CD4-positive, alpha-beta T cell (primary cell): Measurements from ENCODE around the gene NFKBIL1. TPM values are rescaled to one million over a fixed set of nuclear protein-coding genes. Genes with fewer than 3 reads are reported as not detected.

Experiments used
- ATAC-seq: fragments of 200-7000 bp; cut with Tn5 transposase; one replicate; pipeline ENCODE4 v1.10.0; 2022; ENCODE audit warnings: mild to moderate bottlenecking; ENCODE audit not compliant: poor library complexity
- CTCF ChIA-PET: fragments of 350-600 bp; sonication (Branson Sonifier 250); formaldehyde crosslinking; loops from one replicate; lab custom pipeline; 2021; ENCODE audit warnings: antibody characterized with exemption, inconsistent platforms; lab: Charles Lee
- POLR2A ChIA-PET: fragments of 350-600 bp; sonication (Branson Sonifier 250); formaldehyde crosslinking; loops from one replicate; lab custom pipeline; 2021; ENCODE audit warnings: antibody characterized with exemption, inconsistent platforms; lab: Charles Lee
- DNase-seq, 14 experiments: peaks; one replicate each; pipeline ENCODE4 v3.0.0-alpha.2; 2013 to 2020; ENCODE audit warnings: mixed read lengths in 2 of 14
- H3K27ac ChIP-seq, 2 donors: one replicate each; pipeline versions ENCODE4 v1.5.1 to v1.7.0; 2013; ENCODE audit warnings: low read length in 2 of 2, low read depth in 1 of 2, mild to moderate bottlenecking in 1 of 2
- H3K27me3 ChIP-seq, 2 experiments: 1 replicate in 1 of 2; 2 replicates in 1 of 2; pipeline versions ENCODE4 v1.6.1 to v1.7.0; 2013; ENCODE audit warnings: low read length in 2 of 2, control low read depth in 1 of 2, mild to moderate bottlenecking in 1 of 2, moderate library complexity in 1 of 2; ENCODE audit not compliant: insufficient read depth in 2 of 2, control insufficient read depth in 1 of 2
- H3K36me3 ChIP-seq: one replicate; pipeline ENCODE4 v1.6.1; 2013; ENCODE audit warnings: low read length, control low read depth; ENCODE audit not compliant: insufficient read depth
- H3K4me1 ChIP-seq: one replicate; pipeline ENCODE4 v1.6.1; 2013; ENCODE audit warnings: low read length, control low read depth; ENCODE audit not compliant: insufficient read depth
- H3K4me3 ChIP-seq: one replicate; pipeline ENCODE4 v1.5.1; 2013; ENCODE audit warnings: mild to moderate bottlenecking, low read length, moderate library complexity
- H3K9me3 ChIP-seq, 2 experiments: 1 replicate in 1 of 2; 2 replicates in 1 of 2; pipeline versions ENCODE4 v1.6.1 to v1.7.0; 2013; ENCODE audit warnings: low read length in 2 of 2, mild to moderate bottlenecking in 2 of 2, control low read depth in 1 of 2, moderate library complexity in 1 of 2; ENCODE audit not compliant: control insufficient read depth in 1 of 2, insufficient read depth in 1 of 2
- H3K27ac Mint-ChIP-seq: one replicate; pipeline ENCODE4 v1.8.0; 2020; ENCODE audit warnings: mixed read lengths
- H3K27me3 Mint-ChIP-seq: one replicate; pipeline ENCODE4 v1.8.0; 2021; ENCODE audit warnings: mixed read lengths
- H3K36me3 Mint-ChIP-seq: one replicate; pipeline ENCODE4 v1.8.0; 2021; ENCODE audit warnings: low read depth, mixed read lengths
- H3K4me1 Mint-ChIP-seq: one replicate; pipeline ENCODE4 v1.8.0; 2021; ENCODE audit warnings: low read depth, mixed read lengths
- H3K4me3 Mint-ChIP-seq: one replicate; pipeline ENCODE4 v1.8.0; 2020; ENCODE audit warnings: mild to moderate bottlenecking, mixed read lengths
- H3K9me3 Mint-ChIP-seq: one replicate; pipeline ENCODE4 v1.8.0; 2020; ENCODE audit warnings: mixed read lengths
- CTCF ChIP-seq: fragments of 200-600 bp; IDR thresholded peaks from one replicate; pipeline ENCODE4 v1.8.0; 2022; ENCODE audit warnings: antibody characterized with exemption, mild to moderate bottlenecking
- intact Hi-C, 2 experiments: fragments of 100-400 bp; cut with DNase I in 1 of 2; cut with micrococcal nuclease in 1 of 2; formaldehyde crosslinking; loops; one replicate each; pipeline versions ENCODE4 v1.15.1 to v1.9.0; 2023 to 2025; cut with DNase I, micrococcal nuclease
- total RNA-seq, 174 experiments: library from RNA in 2 of 174; stranded (reverse) in 2 of 174; gene quantifications; one replicate each; pipeline ENCODE4 v1.2.3 and lab custom pipeline; 2021 to 2026

The NFKBIL1 gene
- total RNA-seq, 2 experiments from 2014 or later, result 7.6 to 9.3 TPM

GRCh38 chr6:31580807-31581433 lies 33.5 kb downstream of the NFKBIL1 start:
- Mint-ChIP-seq H3K4me1 (peaks cover 84% of the 10 kb centered on the region), H3K27ac (peak overlapping the region; percentile 85), H3K9me3 (no peaks in the 10 kb centered on the region), H3K4me3 (peak overlapping the region; percentile 97), H3K36me3 (peaks cover 64% of the 10 kb centered on the region), H3K27me3 (no peaks in the 10 kb centered on the region)
- POLR2A ChIA-PET, result interaction anchor here (1.2 to 34.9 kb wide), 16 partner anchors 5 to 1616 kb away, joined by 3 to 1160 read pairs (median 10); partner anchors contain the start of genes ATP6V1G2, BAG6, CSNK2B and DDX39B
- DNase-seq, result peak; percentile 77 to 93 (median 90)
- H3K27me3 ChIP-seq, result no peaks in the 10 kb centered on the region
- H3K4me1 ChIP-seq, result peaks cover 82% of the 10 kb centered on the region
- intact Hi-C loops, result loop anchor here (1.0 to 10.0 kb wide), 6 partner anchors 9 to 254 kb away; partner anchors contain the start of genes NFKBIL1 (in 2 of the 2) and LTA (in 1 of the 2)
- CTCF ChIA-PET, result interaction anchor here (0.6 to 16.9 kb wide), 16 partner anchors 8 to 307 kb away, joined by 3 to 353 read pairs (median 7); partner anchors contain the start of genes ATP6V1G2, DDX39B, LTA and NCR3
- H3K4me3 ChIP-seq, result peak overlapping the region; percentile 97
- ATAC-seq, result peak; percentile 66
- H3K9me3 ChIP-seq, result no peaks in the 10 kb centered on the region
- TF ChIP-seq CTCF, result peak; percentile 98
- H3K36me3 ChIP-seq, result peaks cover 41% of the 10 kb centered on the region
- H3K27ac ChIP-seq, result peak overlapping the region; percentile 82 to 95

GRCh38 chr6:31581434-31582229 lies 34.2 kb downstream of the NFKBIL1 start:
- ChIA-PET POLR2A (interaction anchor here (0.6 to 34.9 kb wide), 19 partner anchors 5 to 1390 kb away, joined by 3 to 1160 read pairs (median 8); partner anchors contain the start of genes ATP6V1G2, BAG6, CSNK2B and DDX39B), CTCF (interaction anchor here (0.7 to 16.9 kb wide), 9 partner anchors 12 to 88 kb away, joined by 3 to 353 read pairs (median 8); partner anchors contain the start of genes ATP6V1G2, DDX39B, NCR3 and NFKBIL1)
- H3K27ac ChIP-seq, result peak overlapping the region; percentile 82 to 95
- peaks cover 83% of the 10 kb centered on the region for H3K4me1 ChIP-seq
- Mint-ChIP-seq H3K4me3 (peak overlapping the region; percentile 97), H3K9me3 (no peaks in the 10 kb centered on the region), H3K36me3 (peaks cover 57% of the 10 kb centered on the region), H3K27ac (peak overlapping the region; percentile 85), H3K27me3 (no peaks in the 10 kb centered on the region), H3K4me1 (peaks cover 84% of the 10 kb centered on the region)
- H3K9me3 ChIP-seq, result no peaks in the 10 kb centered on the region
- no peaks in the 10 kb centered on the region for H3K27me3 ChIP-seq
- intact Hi-C loops, result loop anchor here (1.0 to 10.0 kb wide), 4 partner anchors 9 to 253 kb away; partner anchors contain the start of gene LTA (in 1 of the 2)
- peaks cover 41% of the 10 kb centered on the region for H3K36me3 ChIP-seq
- no peak for TF ChIP-seq CTCF
- ATAC-seq (no peak), DNase-seq (peak in 7 of 14 experiments; percentile 17 to 57 (median 29))
- peak overlapping the region; percentile 97 for H3K4me3 ChIP-seq

- DNase-seq (peak; percentile 43 to 90 (median 77)), ATAC-seq (peak; percentile 65)
- Histone ChIP-seq H3K9me3 (no peaks in the 10 kb centered on the region), H3K4me3 (peak within 1 kb of the TSS; percentile 97), H3K27ac (peak within 1 kb of the TSS; percentile 82 to 95), H3K4me1 (peaks cover 83% of the 10 kb centered on the region), H3K36me3 (peaks cover 35% of the 10 kb centered on the region), H3K27me3 (no peaks in the 10 kb centered on the region)
- no peaks in the 10 kb centered on the region for H3K9me3 Mint-ChIP-seq
- ChIA-PET CTCF (interaction anchor here (1.2 to 16.9 kb wide), 5 partner anchors 14 to 88 kb away, joined by 3 to 353 read pairs (median 8); partner anchors contain the start of genes ATP6V1G2, NCR3 and NFKBIL1), POLR2A (interaction anchor here (0.6 to 34.9 kb wide), 23 partner anchors 4 to 1389 kb away, joined by 3 to 1160 read pairs (median 6); partner anchors contain the start of genes ABHD16A, ATP6V1G2, BAG6 and C6orf47)
- intact Hi-C loops, result loop anchor here in 1 of 2 experiments (10.0 kb wide), 1 partner anchor 253 kb away; no protein-coding TSS in a partner anchor
- H3K27me3 Mint-ChIP-seq, result no peaks in the 10 kb centered on the region
- peak within 1 kb of the TSS; percentile 97 for H3K4me3 Mint-ChIP-seq
- peaks cover 51% of the 10 kb centered on the region for H3K36me3 Mint-ChIP-seq
- TF ChIP-seq CTCF, result no peak
- peaks cover 84% of the 10 kb centered on the region for H3K4me1 Mint-ChIP-seq
- peak within 1 kb of the TSS; percentile 85 for H3K27ac Mint-ChIP-seq
Observed at GRCh38 chr6:31582230-31582643, 34.8 kb downstream of the NFKBIL1 start, which contains the start of gene LTB. Gene LTB (minus strand): TSS chr6:31582424. CDS start chr6:31582417, 7 bp downstream.
